ENCODE data around the gene TTL.
"Not testable (repeated sequence)": the region's sequence is repeated elsewhere in the genome, so short reads cannot be mapped to it uniquely, and the experiment has no call there.

DNA sequence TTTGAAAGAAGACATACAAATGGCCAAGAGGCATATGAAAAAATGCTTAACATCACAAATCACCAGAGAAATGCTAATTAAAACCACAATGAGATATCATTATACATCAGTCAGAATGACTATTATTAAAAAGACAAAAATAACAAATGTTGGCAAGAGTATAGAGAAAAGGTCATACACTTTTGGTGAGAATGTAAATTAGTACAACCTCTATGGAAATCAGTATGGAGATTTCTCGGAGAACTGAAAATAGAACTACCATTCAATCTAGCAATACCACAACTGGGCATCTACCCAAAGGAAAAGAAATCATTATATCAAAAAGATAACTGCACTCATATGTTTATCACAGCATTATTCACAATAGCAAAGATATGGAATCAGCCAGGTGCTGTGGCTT lies 37.7 kb upstream of the TTL start:
- TF ChIP-seq, protein P1, sequence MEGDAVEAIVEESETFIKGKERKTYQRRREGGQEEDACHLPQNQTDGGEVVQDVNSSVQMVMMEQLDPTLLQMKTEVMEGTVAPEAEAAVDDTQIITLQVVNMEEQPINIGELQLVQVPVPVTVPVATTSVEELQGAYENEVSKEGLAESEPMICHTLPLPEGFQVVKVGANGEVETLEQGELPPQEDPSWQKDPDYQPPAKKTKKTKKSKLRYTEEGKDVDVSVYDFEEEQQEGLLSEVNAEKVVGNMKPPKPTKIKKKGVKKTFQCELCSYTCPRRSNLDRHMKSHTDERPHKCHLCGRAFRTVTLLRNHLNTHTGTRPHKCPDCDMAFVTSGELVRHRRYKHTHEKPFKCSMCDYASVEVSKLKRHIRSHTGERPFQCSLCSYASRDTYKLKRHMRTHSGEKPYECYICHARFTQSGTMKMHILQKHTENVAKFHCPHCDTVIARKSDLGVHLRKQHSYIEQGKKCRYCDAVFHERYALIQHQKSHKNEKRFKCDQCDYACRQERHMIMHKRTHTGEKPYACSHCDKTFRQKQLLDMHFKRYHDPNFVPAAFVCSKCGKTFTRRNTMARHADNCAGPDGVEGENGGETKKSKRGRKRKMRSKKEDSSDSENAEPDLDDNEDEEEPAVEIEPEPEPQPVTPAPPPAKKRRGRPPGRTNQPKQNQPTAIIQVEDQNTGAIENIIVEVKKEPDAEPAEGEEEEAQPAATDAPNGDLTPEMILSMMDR (IDR thresholded peaks at IDR 0.05): not testable (repeated sequence)
- TF ChIP-seq POLR2A (IDR thresholded peaks at IDR 0.05): not testable (repeated sequence)
